HEK293T (cell line): ENCODE measurements around the gene TES.

Experiments
- ARNT ChIP-seq: fragments of 450-650 bp; IDR thresholded peaks from 2 replicates; pipeline ENCODE4 v1.6.1; 2017; ENCODE audit warnings: mild to moderate bottlenecking
- BHLHE40 ChIP-seq: fragments of 450-650 bp; IDR thresholded peaks from 2 replicates; pipeline ENCODE4 v1.6.1; 2016; ENCODE audit warnings: mild to moderate bottlenecking, moderate library complexity, borderline replicate concordance
- CTBP1 ChIP-seq: fragments of 450-650 bp; IDR thresholded peaks from 2 replicates; pipeline ENCODE4 v1.6.1; 2016; ENCODE audit warnings: borderline replicate concordance
- ELF4 ChIP-seq: fragments of 450-650 bp; IDR thresholded peaks from 2 replicates; pipeline ENCODE4 v1.6.1; 2017; ENCODE audit warnings: antibody characterized with exemption
- FOXA1 ChIP-seq: fragments of 450-650 bp; IDR thresholded peaks from 2 replicates; pipeline ENCODE4 v1.6.1; 2016; ENCODE audit warnings: mild to moderate bottlenecking
- FOXM1 ChIP-seq: fragments of 450-650 bp; IDR thresholded peaks from 2 replicates; pipeline ENCODE4 v1.6.1; 2017; ENCODE audit warnings: mild to moderate bottlenecking, borderline replicate concordance
- HDGF ChIP-seq: fragments of 450-650 bp; IDR thresholded peaks from 2 replicates; pipeline ENCODE4 v1.6.1; 2017; ENCODE audit warnings: antibody characterized with exemption, borderline replicate concordance
- NFRKB ChIP-seq: fragments of 450-650 bp; IDR thresholded peaks from 2 replicates; pipeline ENCODE4 v1.6.1; 2016; ENCODE audit warnings: mild to moderate bottlenecking, moderate library complexity
- SP1 ChIP-seq: fragments of 450-650 bp; IDR thresholded peaks from 2 replicates; pipeline ENCODE4 v1.6.1; 2017
- TARDBP ChIP-seq: fragments of 450-650 bp; IDR thresholded peaks from 2 replicates; pipeline ENCODE4 v1.6.1; 2016
- TF ChIP-seq, protein P1 (sequence below): fragments of 450-650 bp; IDR thresholded peaks from 2 replicates; pipeline ENCODE4 v1.6.1; 2016

DNA sequence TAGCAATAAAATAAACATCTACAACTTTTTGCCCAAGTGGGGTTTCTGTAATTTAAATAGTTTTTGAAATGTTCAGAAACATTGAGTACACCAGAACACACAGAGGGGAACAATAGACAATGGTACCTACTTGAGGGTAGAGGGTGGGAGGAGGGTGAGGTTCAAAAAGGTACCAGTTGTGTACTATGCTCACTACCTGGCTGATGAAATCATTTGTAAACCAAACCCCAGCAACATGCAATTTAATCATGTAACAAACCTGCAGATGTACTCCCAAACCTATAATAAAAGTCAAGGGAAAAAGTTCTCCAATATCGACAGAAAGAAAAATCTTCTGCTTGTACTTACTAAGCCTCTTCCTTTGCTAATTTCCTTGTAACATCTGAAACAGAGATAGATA is 4.2 kb upstream of the TES start:
- TF ChIP-seq ARNT (no peak), CTBP1 (no peak), TARDBP (no peak), HDGF (no peak), NFRKB (no peak), SP1 (no peak), FOXA1 (no peak), BHLHE40 (no peak), FOXM1 (no peak), ELF4 (no peak)
- TF ChIP-seq, protein P1, sequence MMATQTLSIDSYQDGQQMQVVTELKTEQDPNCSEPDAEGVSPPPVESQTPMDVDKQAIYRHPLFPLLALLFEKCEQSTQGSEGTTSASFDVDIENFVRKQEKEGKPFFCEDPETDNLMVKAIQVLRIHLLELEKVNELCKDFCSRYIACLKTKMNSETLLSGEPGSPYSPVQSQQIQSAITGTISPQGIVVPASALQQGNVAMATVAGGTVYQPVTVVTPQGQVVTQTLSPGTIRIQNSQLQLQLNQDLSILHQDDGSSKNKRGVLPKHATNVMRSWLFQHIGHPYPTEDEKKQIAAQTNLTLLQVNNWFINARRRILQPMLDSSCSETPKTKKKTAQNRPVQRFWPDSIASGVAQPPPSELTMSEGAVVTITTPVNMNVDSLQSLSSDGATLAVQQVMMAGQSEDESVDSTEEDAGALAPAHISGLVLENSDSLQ, result no peak
